Mesenchymal stem cell (in vitro differentiated cells and primary cell): Measurements from ENCODE around the gene SLC18A3.

ENCODE experiments used
- DNase-seq: peaks from one replicate; pipeline ENCODE4 v3.0.0-alpha.2; 2013
- H2AFZ ChIP-seq: one replicate; pipeline ENCODE4 v1.6.1; 2013; ENCODE audit warnings: low read depth, mild to moderate bottlenecking, control low read depth, inconsistent platforms, low read length, moderate library complexity
- H2AK5ac ChIP-seq: 2 replicates; pipeline ENCODE4 v1.6.1; 2013; ENCODE audit warnings: low read length, moderate library complexity, mild to moderate bottlenecking, inconsistent platforms; ENCODE audit not compliant: severe bottlenecking
- H2BK120ac ChIP-seq: one replicate; pipeline ENCODE4 v1.6.1; 2013; ENCODE audit warnings: low read depth, mild to moderate bottlenecking, inconsistent platforms, low read length, moderate library complexity
- H2BK12ac ChIP-seq, 2 experiments: one replicate each; pipeline ENCODE4 v1.6.1; 2013; ENCODE audit warnings: inconsistent platforms in 2 of 2, low read length in 2 of 2, mild to moderate bottlenecking in 2 of 2, moderate library complexity in 2 of 2, control low read depth in 1 of 2
- H2BK15ac ChIP-seq: one replicate; pipeline ENCODE4 v1.6.1; 2013; ENCODE audit warnings: mild to moderate bottlenecking, low read depth, inconsistent platforms; ENCODE audit not compliant: poor library complexity, severe bottlenecking
- H2BK5ac ChIP-seq: 2 replicates; pipeline ENCODE4 v1.6.1; 2013; ENCODE audit warnings: low read depth, mild to moderate bottlenecking, low read length, control low read depth, inconsistent platforms; ENCODE audit not compliant: poor library complexity, severe bottlenecking
- H3K14ac ChIP-seq, 2 experiments: one replicate each; pipeline ENCODE4 v1.6.1; 2013; ENCODE audit warnings: inconsistent platforms in 2 of 2, low read length in 2 of 2, control low read depth in 1 of 2, mild to moderate bottlenecking in 1 of 2, moderate library complexity in 1 of 2
- H3K18ac ChIP-seq, 2 experiments: one replicate each; pipeline ENCODE4 v1.6.1; 2013; ENCODE audit warnings: inconsistent platforms in 2 of 2, low read length in 2 of 2, control low read depth in 1 of 2, low read depth in 1 of 2, mild to moderate bottlenecking in 1 of 2
- H3K23ac ChIP-seq, 2 experiments: one replicate each; pipeline ENCODE4 v1.6.1; 2013; ENCODE audit warnings: inconsistent platforms in 2 of 2, low read length in 2 of 2, mild to moderate bottlenecking in 2 of 2, moderate library complexity in 2 of 2, control low read depth in 1 of 2
- H3K27ac ChIP-seq: 2 replicates; pipeline ENCODE4 v1.5.1; 2013; ENCODE audit warnings: mild to moderate bottlenecking, moderate library complexity, low read length, control low read depth, inconsistent platforms; ENCODE audit not compliant: poor library complexity, severe bottlenecking
- H3K27me3 ChIP-seq, 2 experiments: 2 replicates each; pipeline versions ENCODE4 v1.6.1 to v1.7.0; 2013; ENCODE audit warnings: low read length in 2 of 2, mild to moderate bottlenecking in 2 of 2, moderate library complexity in 2 of 2, control low read depth in 1 of 2, inconsistent platforms in 1 of 2; ENCODE audit not compliant: control insufficient read depth in 1 of 2, insufficient read depth in 1 of 2
- H3K36me3 ChIP-seq, 2 experiments: 2 replicates each; pipeline versions ENCODE4 v1.6.1 to v1.7.0; 2013; ENCODE audit warnings: low read length in 2 of 2, control low read depth in 1 of 2, inconsistent platforms in 1 of 2, low read depth in 1 of 2, mild to moderate bottlenecking in 1 of 2; ENCODE audit not compliant: insufficient read depth in 2 of 2, control insufficient read depth in 1 of 2
- H3K4ac ChIP-seq, 2 experiments: one replicate each; pipeline ENCODE4 v1.6.1; 2013; ENCODE audit warnings: inconsistent platforms in 2 of 2, low read length in 2 of 2, mild to moderate bottlenecking in 2 of 2, moderate library complexity in 2 of 2, control low read depth in 1 of 2, low read depth in 1 of 2
- H3K4me1 ChIP-seq: 2 replicates; pipeline ENCODE4 v1.6.1; 2013; ENCODE audit warnings: low read depth, low read length, control low read depth; ENCODE audit not compliant: control insufficient read depth, insufficient read depth
- H3K4me2 ChIP-seq: 2 replicates; pipeline ENCODE4 v1.6.1; 2013; ENCODE audit warnings: low read length, mild to moderate bottlenecking, inconsistent platforms; ENCODE audit not compliant: poor library complexity, severe bottlenecking
- H3K4me3 ChIP-seq, 2 experiments: 2 replicates each; pipeline versions ENCODE4 v1.5.1 to v1.7.0; 2013; ENCODE audit warnings: low read length in 2 of 2, mild to moderate bottlenecking in 2 of 2, control low read depth in 1 of 2, low read depth in 1 of 2; ENCODE audit not compliant: insufficient read depth in 1 of 2
- H3K79me1 ChIP-seq: replicated peaks from 2 replicates; pipeline ENCODE4 v1.6.1; 2013; ENCODE audit warnings: mild to moderate bottlenecking, control low read depth, low read length, inconsistent platforms; ENCODE audit not compliant: poor library complexity, severe bottlenecking
- H3K9ac ChIP-seq: 2 replicates; pipeline ENCODE4 v1.7.0; 2013; ENCODE audit warnings: mild to moderate bottlenecking, low read length, moderate library complexity
- H3K9me3 ChIP-seq: 2 replicates; pipeline ENCODE4 v1.7.0; 2013; ENCODE audit warnings: mild to moderate bottlenecking, low read length; ENCODE audit not compliant: control insufficient read depth
- H4K8ac ChIP-seq: one replicate; pipeline ENCODE4 v1.6.1; 2013; ENCODE audit warnings: inconsistent platforms, mild to moderate bottlenecking, low read length, moderate library complexity
- H4K91ac ChIP-seq: one replicate; pipeline ENCODE4 v1.6.1; 2013; ENCODE audit warnings: mild to moderate bottlenecking, low read length, inconsistent platforms
- WGBS: methylation state at CpG from one replicate; pipeline ENCODE4 v1.1.7; 2013; ENCODE audit warnings: mixed read lengths; 5-methylcytosine and 5-hydroxymethylcytosine counted together

SLC18A3 gene

GRCh38 chr10:49567810-49568209 lies 42.3 kb upstream of the SLC18A3 start:
- Histone ChIP-seq H3K36me3 (no peaks in the 10 kb centered on the region), H3K27me3 (peaks cover 0 to 10% of the 10 kb centered on the region in 2 experiments), H2AK5ac (no peak overlapping the region), H2BK15ac (no peak overlapping the region), H3K23ac (no peak overlapping the region), H2AFZ (no peak overlapping the region), H3K4me3 (no peak overlapping the region), H2BK120ac (no peak overlapping the region), H3K4me2 (no peak overlapping the region), H3K79me1 (no peaks in the 10 kb centered on the region), H4K91ac (no peak overlapping the region), H2BK12ac (no peak overlapping the region), H4K8ac (no peak overlapping the region), H3K18ac (no peak overlapping the region), H2BK5ac (no peak overlapping the region), H3K14ac (no peak overlapping the region), H3K4ac (no peak overlapping the region), H3K9me3 (peaks cover 14% of the 10 kb centered on the region), H3K4me1 (peaks cover 2% of the 10 kb centered on the region), H3K9ac (peak overlapping the region; percentile 24), H3K27ac (no peak overlapping the region)
- no peak for DNase-seq
- no CpG with 5 or more reads among the region's 1 CpG for WGBS

GRCh38 chr10:49568235-49568634 lies 41.9 kb upstream of the SLC18A3 start:
- no peak overlapping the region for H3K14ac ChIP-seq
- no peak overlapping the region for H2BK12ac ChIP-seq
- H2BK120ac ChIP-seq: no peak overlapping the region
- no peak overlapping the region for H2BK5ac ChIP-seq
- no peak for DNase-seq
- H3K27me3 ChIP-seq: peaks cover 0 to 10% of the 10 kb centered on the region in 2 experiments
- H3K4me3 ChIP-seq: peak overlapping the region in 1 of 2 experiments; percentile 44
- H2BK15ac ChIP-seq: no peak overlapping the region
- peaks cover 14% of the 10 kb centered on the region for H3K9me3 ChIP-seq
- no peaks in the 10 kb centered on the region for H3K36me3 ChIP-seq
- H3K4me2 ChIP-seq: no peak overlapping the region
- H3K23ac ChIP-seq: no peak overlapping the region
- no peak overlapping the region for H4K8ac ChIP-seq
- WGBS: 41% methylated on average over 1 of the region's 2 CpGs
- no peaks in the 10 kb centered on the region for H3K79me1 ChIP-seq
- no peak overlapping the region for H3K4ac ChIP-seq
- H3K27ac ChIP-seq: no peak overlapping the region
- H2AK5ac ChIP-seq: no peak overlapping the region
- peak overlapping the region; percentile 72 for H3K9ac ChIP-seq
- no peak overlapping the region for H2AFZ ChIP-seq
- H3K4me1 ChIP-seq: peaks cover 2% of the 10 kb centered on the region
- H3K18ac ChIP-seq: no peak overlapping the region
- H4K91ac ChIP-seq: no peak overlapping the region

- Histone ChIP-seq H3K9ac (peak overlapping the region; percentile 72), H3K4ac (no peak overlapping the region), H3K79me1 (no peaks in the 10 kb centered on the region), H2AFZ (no peak overlapping the region), H3K27ac (no peak overlapping the region), H3K27me3 (peaks cover 0 to 10% of the 10 kb centered on the region in 2 experiments), H3K23ac (no peak overlapping the region), H4K91ac (no peak overlapping the region), H3K4me1 (peaks cover 2% of the 10 kb centered on the region), H3K36me3 (no peaks in the 10 kb centered on the region), H4K8ac (no peak overlapping the region), H3K4me2 (no peak overlapping the region), H2BK120ac (no peak overlapping the region), H3K18ac (no peak overlapping the region), H3K4me3 (peak overlapping the region in 1 of 2 experiments; percentile 44), H3K9me3 (peaks cover 14% of the 10 kb centered on the region), H2BK5ac (no peak overlapping the region), H2AK5ac (no peak overlapping the region), H2BK12ac (no peak overlapping the region), H2BK15ac (no peak overlapping the region), H3K14ac (no peak overlapping the region)
- DNase-seq: peak; percentile 35
- 67% methylated on average over 3 of the region's 3 CpGs for WGBS
Measured at GRCh38 chr10:49569031-49569631, 41.0 kb upstream of the SLC18A3 start.

GRCh38 chr10:49571388-49571787 lies 38.7 kb upstream of the SLC18A3 start:
- no peak overlapping the region for H3K18ac ChIP-seq
- peaks cover 0 to 10% of the 10 kb centered on the region in 2 experiments for H3K27me3 ChIP-seq
- H3K4me2 ChIP-seq: no peak overlapping the region
- H2AFZ ChIP-seq: no peak overlapping the region
- H4K8ac ChIP-seq: no peak overlapping the region
- H3K9ac ChIP-seq: no peak overlapping the region
- no peak overlapping the region for H3K14ac ChIP-seq
- H3K79me1 ChIP-seq: no peaks in the 10 kb centered on the region
- H3K23ac ChIP-seq: no peak overlapping the region
- peaks cover 14% of the 10 kb centered on the region for H3K9me3 ChIP-seq
- DNase-seq: peak; percentile 26
- H3K27ac ChIP-seq: no peak overlapping the region
- H3K36me3 ChIP-seq: no peaks in the 10 kb centered on the region
- H3K4me1 ChIP-seq: peaks cover 2% of the 10 kb centered on the region
- H2AK5ac ChIP-seq: no peak overlapping the region
- H2BK15ac ChIP-seq: no peak overlapping the region
- H3K4ac ChIP-seq: no peak overlapping the region
- no peak overlapping the region for H4K91ac ChIP-seq
- WGBS: 0% methylated on average over 1 of the region's 2 CpGs
- no peak overlapping the region for H3K4me3 ChIP-seq
- no peak overlapping the region for H2BK12ac ChIP-seq
- H2BK5ac ChIP-seq: no peak overlapping the region
- H2BK120ac ChIP-seq: no peak overlapping the region
